GM19023 (cell line): ENCODE data around the gene ELP4.
"Not testable (repeated sequence)": the region's sequence is repeated elsewhere in the genome, so short reads cannot be mapped to it uniquely, and the experiment has no call there.

ENCODE experiments used
- ATAC-seq: cut with Tn5 transposase; IDR thresholded peaks from one replicate; pipeline ENCODE4 v1.9.1; 2021; ENCODE audit warnings: mild to moderate bottlenecking, moderate library complexity; ENCODE audit not compliant: unreplicated experiment

Gene ELP4

GRCh38 chr11:31535479-31535878 is 25.9 kb downstream of the ELP4 start:
- no peak for ATAC-seq

- ATAC-seq: no peak
Observed at GRCh38 chr11:31542862-31543261, 33.3 kb downstream of the ELP4 start.

GRCh38 chr11:31555938-31556337 is 46.4 kb downstream of the ELP4 start:
- ATAC-seq: no peak

GRCh38 chr11:31558001-31558400 is 48.4 kb downstream of the ELP4 start:
- ATAC-seq: no peak

- no peak for ATAC-seq
Observed at GRCh38 chr11:31560842-31561476, 51.4 kb downstream of the ELP4 start.

- not testable (repeated sequence) for ATAC-seq
Observed at GRCh38 chr11:31564517-31564916, 55.0 kb downstream of the ELP4 start.

GRCh38 chr11:31574133-31574532 is 64.6 kb downstream of the ELP4 start:
- ATAC-seq: not testable (repeated sequence)

GRCh38 chr11:31575764-31576163 is 66.2 kb downstream of the ELP4 start:
- not testable (repeated sequence) for ATAC-seq

GRCh38 chr11:31579412-31579811 is 69.8 kb downstream of the ELP4 start:
- ATAC-seq: not testable (repeated sequence)

- ATAC-seq: no peak
Observed at GRCh38 chr11:31582697-31583096, 73.1 kb downstream of the ELP4 start.

GRCh38 chr11:31598454-31598853 is 88.9 kb downstream of the ELP4 start:
- no peak for ATAC-seq

- no peak for ATAC-seq
Observed at GRCh38 chr11:31601635-31602282, 92.2 kb downstream of the ELP4 start.

- ATAC-seq: no peak
Observed at GRCh38 chr11:31606893-31607292, 97.3 kb downstream of the ELP4 start.

- ATAC-seq: no peak
Observed at GRCh38 chr11:31607914-31608313, 98.3 kb downstream of the ELP4 start.

- ATAC-seq: no peak
Observed at GRCh38 chr11:31608995-31609394, 99.4 kb downstream of the ELP4 start.

GRCh38 chr11:31610544-31610943 is 101.0 kb downstream of the ELP4 start:
- no peak for ATAC-seq

- ATAC-seq: no peak
Observed at GRCh38 chr11:31617246-31617645, 107.7 kb downstream of the ELP4 start.

GRCh38 chr11:31619980-31620379 is 110.4 kb downstream of the ELP4 start:
- ATAC-seq: no peak

GRCh38 chr11:31620434-31620833 is 110.9 kb downstream of the ELP4 start:
- no peak for ATAC-seq

GRCh38 chr11:31625868-31626267 is 116.3 kb downstream of the ELP4 start:
- no peak for ATAC-seq

GRCh38 chr11:31628111-31628510 is 118.5 kb downstream of the ELP4 start:
- ATAC-seq: no peak

- no peak for ATAC-seq
Observed at GRCh38 chr11:31636983-31637382, 127.4 kb downstream of the ELP4 start.

- no peak for ATAC-seq
Observed at GRCh38 chr11:31640611-31641010, 131.0 kb downstream of the ELP4 start.
